Esophagus muscularis mucosa (tissue), 4 donors: ENCODE data around the gene MFSD11. TPM values are rescaled to one million over a fixed set of nuclear protein-coding genes. Genes with fewer than 3 reads are reported as not detected.

Experiments used
- DNase-seq: peaks from one replicate; pipeline ENCODE4 v3.0.0-alpha.2; 2017; ENCODE audit errors: extremely low spot score
- H3K27ac ChIP-seq, 4 donors: fragments of 200-600 bp; sonication (generic); replicated peaks in 1 of 4; 1 replicate in 3 of 4; 2 replicates in 1 of 4; pipeline ENCODE4 v1.5.1; 2016 to 2019; ENCODE audit warnings: mild to moderate bottlenecking in 1 of 4
- H3K27me3 ChIP-seq, 4 donors: fragments of 200-600 bp; sonication (generic); one replicate each; pipeline versions ENCODE4 v1.5.1 to v1.6.0; 2016 to 2019
- H3K36me3 ChIP-seq, 4 donors: fragments of 200-600 bp; sonication (generic); one replicate each; pipeline ENCODE4 v1.5.1; 2016 to 2019
- H3K4me1 ChIP-seq, 4 donors: fragments of 200-600 bp; sonication (generic); one replicate each; pipeline ENCODE4 v1.5.1; 2016 to 2019
- H3K4me3 ChIP-seq, 4 donors: fragments of 200-600 bp; sonication (generic); 1 replicate in 2 of 4; 2 replicates in 2 of 4; pipeline ENCODE4 v1.5.1; 2016 to 2019; ENCODE audit warnings: mild to moderate bottlenecking in 4 of 4, moderate library complexity in 1 of 4
- H3K9me3 ChIP-seq, 4 donors: fragments of 200-600 bp; sonication (generic); 1 replicate in 3 of 4; 2 replicates in 1 of 4; pipeline ENCODE4 v1.5.1; 2016 to 2019
- EP300 ChIP-seq: sonication (generic); formaldehyde crosslinking; IDR thresholded peaks from one replicate; pipeline ENCODE4 v1.6.1; 2017; ENCODE audit warnings: antibody characterized with exemption
- POLR2A ChIP-seq: fragments of 450-650 bp; IDR thresholded peaks from one replicate; pipeline ENCODE4 v1.6.1; 2017; ENCODE audit warnings: antibody characterized with exemption, moderate library complexity, mild to moderate bottlenecking, low read depth
- POLR2AphosphoS5 ChIP-seq, 2 donors: sonication (generic); formaldehyde crosslinking; IDR thresholded peaks; one replicate each; pipeline ENCODE4 v1.6.1; 2017; ENCODE audit warnings: antibody characterized with exemption in 2 of 2
- WGBS: methylation state at CpG from one replicate; pipeline ENCODE4 v1.1.5; 2018; 5-methylcytosine and 5-hydroxymethylcytosine counted together
- intact Hi-C: fragments of 100-400 bp; cut with DNase I; formaldehyde crosslinking; loops from one replicate; pipeline ENCODE4 v1.15.1; 2023
- small RNA-seq, 3 donors: library from RNA; depleted of rRNA; stranded (forward); fragments of <200 nt; gene quantifications; one replicate each; pipeline ENCODE3, GENCODE V24; 2016
- total RNA-seq, 4 donors: library from RNA; depleted of rRNA; stranded (reverse); fragments of >200 nt; gene quantifications; one replicate each; pipeline versions ENCODE4 v1.1.0 to v1.2.1, GENCODE V29; 2016
- TF ChIP-seq, protein P1 (sequence below), 3 experiments: fragments of 200-600 bp in 2 of 3; fragments of 450-650 bp in 1 of 3; sonication (generic) in 2 of 3; IDR thresholded peaks; one replicate each; pipeline ENCODE4 v1.5.1; 2017 to 2019; ENCODE audit warnings: antibody characterized with exemption in 3 of 3, mild to moderate bottlenecking in 2 of 3, moderate library complexity in 1 of 3

MFSD11 gene
- total RNA-seq, 4 donors from 2014 or later: 17.1 to 22.4 (median 18.8) TPM

DNA sequence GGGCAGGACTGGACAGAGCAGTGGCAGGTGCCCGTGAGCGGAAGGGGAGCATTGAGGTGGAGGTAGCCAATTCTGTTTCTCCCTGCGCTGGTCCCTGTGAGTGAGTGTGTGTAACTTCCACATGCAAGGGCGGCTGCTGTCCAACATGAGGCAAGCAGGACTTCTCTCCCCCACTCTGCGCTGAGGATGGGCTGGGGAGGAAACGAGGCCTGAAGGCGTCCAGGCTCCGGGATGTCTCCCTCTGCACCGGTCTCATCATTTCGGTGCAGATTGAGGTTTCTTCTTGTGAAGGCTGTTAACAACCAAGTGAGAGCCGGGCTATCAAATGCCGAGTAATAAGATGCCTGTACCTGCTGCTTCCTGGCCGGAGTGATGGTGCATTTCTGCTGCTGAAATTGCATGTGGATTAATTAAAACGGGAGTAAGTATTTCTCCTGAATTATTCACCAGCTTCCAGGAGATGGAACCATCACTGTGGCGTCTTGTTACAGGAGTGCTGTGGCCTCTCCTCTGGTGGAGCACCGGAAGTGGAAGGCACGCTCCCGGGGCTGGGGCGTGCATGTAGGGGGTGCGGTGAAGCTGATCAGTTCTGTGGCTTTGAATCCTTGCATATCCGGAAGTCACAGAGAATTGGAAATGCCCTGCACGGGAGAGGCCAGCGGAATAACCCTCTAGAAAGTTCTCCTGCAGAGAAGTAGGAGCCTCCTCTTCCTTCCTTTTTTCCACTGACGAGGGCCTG, 88.6 kb downstream of the MFSD11 start:
- H3K27ac ChIP-seq: no peak overlapping the region
- no peaks in the 10 kb centered on the region for H3K36me3 ChIP-seq
- peaks cover 0 to 12% (median 0%) of the 10 kb centered on the region in 4 donors for H3K27me3 ChIP-seq
- TF ChIP-seq, protein P1, sequence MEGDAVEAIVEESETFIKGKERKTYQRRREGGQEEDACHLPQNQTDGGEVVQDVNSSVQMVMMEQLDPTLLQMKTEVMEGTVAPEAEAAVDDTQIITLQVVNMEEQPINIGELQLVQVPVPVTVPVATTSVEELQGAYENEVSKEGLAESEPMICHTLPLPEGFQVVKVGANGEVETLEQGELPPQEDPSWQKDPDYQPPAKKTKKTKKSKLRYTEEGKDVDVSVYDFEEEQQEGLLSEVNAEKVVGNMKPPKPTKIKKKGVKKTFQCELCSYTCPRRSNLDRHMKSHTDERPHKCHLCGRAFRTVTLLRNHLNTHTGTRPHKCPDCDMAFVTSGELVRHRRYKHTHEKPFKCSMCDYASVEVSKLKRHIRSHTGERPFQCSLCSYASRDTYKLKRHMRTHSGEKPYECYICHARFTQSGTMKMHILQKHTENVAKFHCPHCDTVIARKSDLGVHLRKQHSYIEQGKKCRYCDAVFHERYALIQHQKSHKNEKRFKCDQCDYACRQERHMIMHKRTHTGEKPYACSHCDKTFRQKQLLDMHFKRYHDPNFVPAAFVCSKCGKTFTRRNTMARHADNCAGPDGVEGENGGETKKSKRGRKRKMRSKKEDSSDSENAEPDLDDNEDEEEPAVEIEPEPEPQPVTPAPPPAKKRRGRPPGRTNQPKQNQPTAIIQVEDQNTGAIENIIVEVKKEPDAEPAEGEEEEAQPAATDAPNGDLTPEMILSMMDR (IDR thresholded peaks at IDR 0.05): no peak
- TF ChIP-seq POLR2A (no peak), POLR2AphosphoS5 (IDR thresholded peaks at IDR 0.05) (no peak), EP300 (no peak)
- intact Hi-C loops: no loop called here
- no peaks in the 10 kb centered on the region for H3K9me3 ChIP-seq
- H3K4me1 ChIP-seq: no peaks in the 10 kb centered on the region
- H3K4me3 ChIP-seq: no peak overlapping the region
- 75% methylated on average over 23 of the region's 24 CpGs for WGBS
- no peak for DNase-seq

DNA sequence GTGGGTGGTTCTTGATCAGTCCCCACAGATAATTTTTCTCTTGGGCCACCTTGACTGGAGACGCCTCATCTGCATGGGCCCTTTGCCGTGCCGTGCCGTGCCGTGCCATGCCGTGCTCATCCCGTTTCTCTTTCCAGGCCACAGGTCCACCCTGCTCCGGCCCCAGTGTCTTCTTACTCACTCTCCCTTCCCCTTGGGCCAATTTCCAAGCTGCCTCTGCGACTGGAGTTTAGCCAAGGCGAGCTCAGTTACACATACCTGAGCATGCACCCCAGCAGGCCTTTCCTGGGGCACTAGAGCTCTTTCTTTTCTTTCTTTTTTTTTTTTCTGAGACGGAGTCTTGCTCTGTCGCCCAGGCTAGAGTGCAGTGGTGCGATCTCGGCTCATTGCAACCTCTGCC, 89.8 kb downstream of the MFSD11 start:
- Histone ChIP-seq H3K36me3 (no peaks in the 10 kb centered on the region), H3K4me1 (no peaks in the 10 kb centered on the region), H3K9me3 (no peaks in the 10 kb centered on the region), H3K27ac (no peak overlapping the region), H3K4me3 (no peak overlapping the region), H3K27me3 (peaks cover 0 to 4% (median 0%) of the 10 kb centered on the region in 4 donors)
- 66% methylated on average over 14 of the region's 14 CpGs for WGBS
- no peak for TF ChIP-seq POLR2A
- no peak for TF ChIP-seq EP300
- TF ChIP-seq, protein P1 (IDR thresholded peaks at IDR 0.05): no peak
- no peak for TF ChIP-seq POLR2AphosphoS5 (IDR thresholded peaks at IDR 0.05)
- DNase-seq: no peak
- intact Hi-C loops: no loop called here

Small RNA genes within 50 kb of the gene (small RNA-seq; reads per million reads assigned to genes)
- gene AC005837.3: 0 reads per million in 3 donors
- 0 reads per million in 3 donors for gene RF02271
- 0 reads per million in 3 donors for gene RNU6-97P
- gene RNY4P36: 0 to 0.37 (median 0.08) reads per million in 3 donors

Other genes with a start within 250 kb of the MFSD11 start
- gene RHBDF2, start 236.7 kb upstream of the MFSD11 start, total RNA-seq: 10 to 100 TPM; 12.9 to 22.5 (median 15.4) TPM
- 10 to 100 TPM; 10.8 to 23.5 (median 20.7) TPM for gene CYGB, start 200.4 kb upstream of the MFSD11 start, total RNA-seq
- gene PRCD, start 198.1 kb upstream of the MFSD11 start, total RNA-seq: 1 to 10 TPM; 1.2 to 5.1 (median 3.8) TPM
- 10 to 100 TPM in 2 of 4 donors, 1 to 10 TPM in 2; 8.7 to 17.8 (median 13.3) TPM for gene ST6GALNAC2, start 152.3 kb upstream of the MFSD11 start, total RNA-seq
- gene ST6GALNAC1, start 94.4 kb upstream of the MFSD11 start, total RNA-seq: 1 to 10 TPM in 3 of 4 donors, under 1 TPM in 1; 0.83 to 4.9 (median 3.2) TPM
- gene MXRA7, start 27.2 kb upstream of the MFSD11 start, total RNA-seq: 100 to 1,000 TPM; 405 to 422 (median 411) TPM
- 10 to 100 TPM; 29.5 to 54.5 (median 49.5) TPM for gene JMJD6, start 11.5 kb upstream of the MFSD11 start, total RNA-seq
- gene METTL23, start 11.3 kb upstream of the MFSD11 start, total RNA-seq: 10 to 100 TPM; 18.3 to 29.7 (median 23.0) TPM
- 100 to 1,000 TPM; 133 to 173 (median 157) TPM for gene SRSF2, start 788 bp upstream of the MFSD11 start, total RNA-seq
- 1 to 10 TPM in 1 of 4 donors, under 1 TPM in 3; under 0.01 to 1.7 (median 0.43) TPM for gene MGAT5B, start 130.3 kb downstream of the MFSD11 start, total RNA-seq